ENCODE data around the gene MADCAM1.
A peak's percentile ranks its signal among the peaks of the same experiment; 100 is the strongest.
"Not testable (repeated sequence)": the region's sequence is repeated elsewhere in the genome, so short reads cannot be mapped to it uniquely, and the experiment has no call there.

The MADCAM1 gene

DNA sequence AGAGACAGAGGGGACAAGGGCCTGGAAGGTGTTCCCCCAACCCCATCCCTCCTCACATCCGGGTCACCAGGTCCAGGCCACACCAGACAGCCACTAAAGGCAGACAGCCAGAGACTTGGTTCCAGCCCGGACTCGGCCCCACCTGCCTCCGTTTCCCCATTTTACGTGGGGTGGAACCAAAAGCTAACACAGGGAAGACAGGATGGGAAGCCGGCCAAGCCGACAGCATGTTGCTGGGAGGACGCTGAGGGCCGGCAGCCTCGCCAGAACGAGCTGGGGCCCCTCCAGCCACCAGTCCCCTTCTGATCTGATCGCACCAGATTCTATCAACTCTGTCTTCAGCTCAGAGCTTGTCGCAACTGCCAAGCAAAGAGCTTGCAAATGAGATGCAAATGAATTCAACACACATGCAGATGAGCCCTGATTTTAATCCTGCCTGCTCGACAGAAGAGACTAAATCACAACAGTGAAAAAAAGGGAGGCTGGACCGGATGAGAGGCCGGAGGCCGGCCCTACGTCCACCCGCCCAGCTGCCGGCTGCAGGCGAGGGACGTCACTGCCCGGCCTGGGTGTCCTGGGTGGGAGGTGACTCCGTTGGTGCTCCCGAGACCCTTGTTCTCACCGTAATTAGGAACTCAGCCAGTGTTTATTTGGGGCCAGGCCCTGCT, 17.9 kb upstream of the MADCAM1 start:
- H3K27ac ChIP-seq = no peak overlapping the region
- TF ChIP-seq, protein P1, sequence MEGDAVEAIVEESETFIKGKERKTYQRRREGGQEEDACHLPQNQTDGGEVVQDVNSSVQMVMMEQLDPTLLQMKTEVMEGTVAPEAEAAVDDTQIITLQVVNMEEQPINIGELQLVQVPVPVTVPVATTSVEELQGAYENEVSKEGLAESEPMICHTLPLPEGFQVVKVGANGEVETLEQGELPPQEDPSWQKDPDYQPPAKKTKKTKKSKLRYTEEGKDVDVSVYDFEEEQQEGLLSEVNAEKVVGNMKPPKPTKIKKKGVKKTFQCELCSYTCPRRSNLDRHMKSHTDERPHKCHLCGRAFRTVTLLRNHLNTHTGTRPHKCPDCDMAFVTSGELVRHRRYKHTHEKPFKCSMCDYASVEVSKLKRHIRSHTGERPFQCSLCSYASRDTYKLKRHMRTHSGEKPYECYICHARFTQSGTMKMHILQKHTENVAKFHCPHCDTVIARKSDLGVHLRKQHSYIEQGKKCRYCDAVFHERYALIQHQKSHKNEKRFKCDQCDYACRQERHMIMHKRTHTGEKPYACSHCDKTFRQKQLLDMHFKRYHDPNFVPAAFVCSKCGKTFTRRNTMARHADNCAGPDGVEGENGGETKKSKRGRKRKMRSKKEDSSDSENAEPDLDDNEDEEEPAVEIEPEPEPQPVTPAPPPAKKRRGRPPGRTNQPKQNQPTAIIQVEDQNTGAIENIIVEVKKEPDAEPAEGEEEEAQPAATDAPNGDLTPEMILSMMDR (conservative IDR thresholded peaks at IDR 0.05) = no peak
- TF ChIP-seq ZFX (IDR thresholded peaks at IDR 0.05) = no peak

DNA sequence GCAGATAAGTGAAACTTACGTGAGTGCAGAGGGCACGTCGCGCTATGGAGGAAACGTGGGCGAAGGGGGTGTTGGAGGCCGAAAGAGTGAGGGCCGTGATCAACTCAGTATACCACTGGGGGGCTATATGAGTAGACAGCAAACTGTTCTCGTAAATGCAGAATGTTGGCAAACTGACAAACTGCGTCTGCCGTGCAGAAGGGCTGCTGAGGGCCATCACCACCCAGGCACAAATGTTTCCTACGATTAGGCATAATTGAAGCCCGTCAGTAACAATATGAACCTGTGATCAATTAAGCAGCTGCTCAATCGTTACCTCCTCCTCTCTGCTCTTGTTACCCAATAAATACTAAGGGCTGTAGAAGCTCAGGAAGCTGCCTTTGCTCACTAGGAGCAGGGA, 17.3 kb upstream of the MADCAM1 start:
- no peak for TF ChIP-seq ZFX (IDR thresholded peaks at IDR 0.05)
- TF ChIP-seq, protein P1 (conservative IDR thresholded peaks at IDR 0.05) = no peak

DNA sequence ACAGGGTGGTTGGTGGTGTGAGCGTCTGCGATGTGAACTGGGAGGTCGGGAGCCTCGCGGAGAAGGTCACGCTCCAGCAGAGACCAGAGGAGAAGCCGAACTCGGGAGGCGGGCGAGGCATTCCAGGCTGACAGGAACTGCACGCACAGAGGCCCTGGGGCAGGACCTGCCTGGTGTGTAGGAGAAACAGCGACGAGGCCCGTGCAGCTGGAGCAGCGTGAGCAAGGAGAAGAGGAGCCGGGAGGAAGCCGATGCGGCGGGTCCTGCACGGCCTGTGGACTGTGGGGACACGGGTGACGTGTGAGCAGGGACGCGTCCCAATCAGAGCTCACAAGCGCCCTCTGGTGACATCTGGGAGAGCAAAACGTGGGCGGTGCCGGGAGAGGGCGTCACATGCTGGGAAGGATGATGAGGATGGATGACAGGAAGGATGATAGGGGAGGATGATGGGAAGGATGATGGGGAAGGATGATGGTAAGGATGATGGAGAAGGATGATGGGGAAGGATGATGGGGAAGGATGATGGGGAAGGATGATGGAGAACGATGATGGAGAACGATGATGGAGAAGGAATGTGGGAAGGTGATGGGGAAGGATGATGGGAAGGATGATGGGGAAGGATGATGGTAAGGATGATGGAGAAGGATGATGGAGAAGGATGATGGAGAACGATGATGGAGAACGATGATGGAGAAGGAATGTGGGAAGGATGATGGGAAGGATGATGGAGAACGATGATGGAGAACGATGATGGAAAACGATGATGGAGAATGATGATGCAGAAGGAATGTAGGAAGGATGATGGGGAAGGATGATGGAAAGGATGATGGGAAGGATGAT, 16.1 kb upstream of the MADCAM1 start:
- TF ChIP-seq ZFX (IDR thresholded peaks at IDR 0.05) = no peak
- TF ChIP-seq, protein P1 (conservative IDR thresholded peaks at IDR 0.05) = peak; percentile 82
- H3K27ac ChIP-seq = no peak overlapping the region

More for the DNA sequence above, 17.3 kb upstream of the MADCAM1 start:
- no peak overlapping the region for H3K27ac ChIP-seq

DNA sequence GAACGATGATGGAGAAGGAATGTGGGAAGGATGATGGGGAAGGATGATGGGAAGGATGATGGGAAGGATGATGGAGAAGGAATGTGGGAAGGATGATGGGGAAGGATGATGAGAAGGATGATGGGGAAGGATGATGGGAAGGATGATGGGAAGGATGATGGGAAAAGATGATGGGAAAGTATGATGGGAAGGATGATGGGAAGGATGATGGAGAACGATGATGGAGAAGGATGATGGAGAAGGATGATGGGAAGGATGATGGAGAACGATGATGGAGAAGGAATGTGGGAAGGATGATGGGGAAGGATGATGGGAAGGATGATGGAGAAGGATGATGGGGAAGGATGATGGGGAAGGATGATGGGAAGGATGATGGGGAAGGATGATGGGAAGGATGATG, 15.2 kb upstream of the MADCAM1 start:
- H3K27ac ChIP-seq = not testable (repeated sequence)

DNA sequence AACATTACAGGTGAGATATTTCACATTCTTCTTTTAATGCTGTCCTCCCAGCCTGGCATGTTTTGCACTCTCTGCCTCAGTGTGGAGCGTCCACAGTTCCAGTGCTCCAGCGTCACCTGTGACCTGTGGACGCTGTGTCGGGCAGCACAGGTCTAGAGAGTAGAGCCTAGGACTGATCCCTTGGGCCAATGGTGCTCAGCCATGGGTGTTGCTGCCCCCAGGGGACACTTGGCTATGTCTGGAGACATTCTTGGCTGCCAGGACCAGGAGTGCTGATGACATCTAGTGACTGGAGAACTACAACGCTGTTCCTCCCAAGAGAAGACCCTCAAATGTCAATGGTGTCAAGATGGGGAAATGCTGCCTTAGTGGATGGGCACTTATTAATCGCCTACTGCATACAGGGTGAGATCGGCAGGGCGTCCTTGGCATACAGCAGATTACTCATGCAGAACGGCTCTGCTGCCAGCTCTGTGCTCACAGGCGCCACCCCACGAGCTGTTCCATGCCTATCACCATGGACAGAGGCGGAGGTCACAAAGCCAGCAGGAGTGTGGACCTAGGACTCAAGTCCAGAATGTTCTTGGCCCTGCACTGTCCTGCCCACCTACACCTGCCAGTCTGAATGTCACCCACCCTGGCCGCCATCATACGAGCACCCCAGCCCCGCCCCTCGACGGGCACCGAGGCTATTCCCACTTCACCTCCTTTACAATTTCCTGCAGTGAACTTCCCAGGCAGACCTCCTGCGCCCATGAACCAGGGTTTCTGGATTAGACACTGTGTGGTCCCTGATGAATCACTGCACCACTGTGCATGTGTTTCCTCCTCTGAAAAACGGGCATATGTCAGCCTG, 13.9 kb upstream of the MADCAM1 start:
- TF ChIP-seq ZFX (IDR thresholded peaks at IDR 0.05) = no peak
- TF ChIP-seq, protein P1 (conservative IDR thresholded peaks at IDR 0.05) = no peak; the same call in 1 of the 2 replicates
- H3K27ac ChIP-seq = no peak overlapping the region

DNA sequence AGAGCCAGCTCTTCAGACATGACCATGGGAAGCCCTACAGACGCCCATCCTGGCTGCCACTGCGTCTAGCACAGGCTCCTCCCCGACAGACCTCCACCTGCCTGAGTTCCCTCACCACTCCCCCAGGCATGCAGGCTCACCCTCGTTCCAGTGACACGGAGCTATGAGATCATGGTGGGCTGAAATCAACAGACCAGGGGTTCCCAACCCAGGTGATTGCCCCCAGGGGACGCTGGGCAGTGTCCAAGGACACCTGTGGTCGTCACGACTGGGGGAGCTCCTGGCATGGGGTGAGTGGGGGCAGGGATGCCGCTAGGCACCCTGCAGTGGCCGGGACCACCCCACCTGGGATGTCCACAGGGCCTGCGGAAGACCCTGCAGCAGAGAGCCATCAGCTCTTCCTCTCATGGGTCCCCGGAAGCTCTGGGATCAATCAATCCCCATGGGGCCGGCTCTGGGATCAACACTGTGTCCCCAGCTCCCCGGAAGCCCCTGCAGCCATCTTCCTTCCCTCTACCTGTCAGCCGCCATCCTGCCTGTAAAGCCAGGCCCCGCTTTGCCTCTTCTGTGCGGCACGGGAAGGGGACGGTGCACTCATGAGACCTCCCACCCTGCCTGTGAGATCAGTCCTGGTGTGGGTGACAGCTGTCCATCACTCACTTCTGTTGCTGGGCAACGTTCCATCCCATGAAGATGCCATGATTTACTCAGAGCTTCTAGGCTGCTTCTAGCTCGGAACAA, 12.8 kb upstream of the MADCAM1 start:
- TF ChIP-seq, protein P1 (conservative IDR thresholded peaks at IDR 0.05) = no peak
- no peak for TF ChIP-seq ZFX (IDR thresholded peaks at IDR 0.05)
- H3K27ac ChIP-seq = no peak overlapping the region

DNA sequence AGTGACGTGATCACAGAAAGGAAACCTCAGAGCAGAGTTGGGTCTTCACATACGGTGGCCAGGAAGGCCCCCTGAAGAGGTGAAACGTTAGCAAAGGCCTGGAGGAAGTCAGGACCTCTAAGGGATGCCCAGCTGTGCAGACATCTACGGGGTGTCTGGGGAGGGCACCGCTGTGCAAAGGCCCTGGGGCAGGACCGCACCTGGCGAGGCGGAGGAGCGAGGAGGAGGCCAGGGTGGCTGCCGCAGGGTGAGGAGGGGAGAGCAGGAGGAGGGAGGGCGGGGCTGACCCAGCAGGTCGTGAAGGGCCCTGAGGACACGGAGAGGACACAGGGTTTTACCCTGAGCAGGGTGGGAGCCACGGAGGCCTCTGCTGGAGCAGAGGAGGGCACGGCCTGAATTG, 11.8 kb upstream of the MADCAM1 start:
- H3K27ac ChIP-seq = no peak overlapping the region
- TF ChIP-seq, protein P1 (conservative IDR thresholded peaks at IDR 0.05) = no peak
- no peak for TF ChIP-seq ZFX (IDR thresholded peaks at IDR 0.05)

All from C4-2B (cell line).